ENCODE measurements around the gene LIPG.
"Not testable (repeated sequence)": the region's sequence is repeated elsewhere in the genome, so short reads cannot be mapped to it uniquely, and the experiment has no call there.

LIPG gene

GRCh38 chr18:49520661-49521145 lies 41.2 kb upstream of the LIPG start:
- no peaks in the 10 kb centered on the region for H3K4me1 ChIP-seq (ENCODE audit: insufficient read depth, low read length, poor library complexity, severe bottlenecking)
- no peaks in the 10 kb centered on the region for H3K27me3 ChIP-seq (ENCODE audit: insufficient read depth, low read length, poor library complexity, severe bottlenecking)
- H3K4me2 ChIP-seq (ENCODE audit: low read depth, low read length, poor library complexity, severe bottlenecking) = no peak overlapping the region
- no peak overlapping the region for H3K4me3 ChIP-seq (ENCODE audit: low read length, poor library complexity, severe bottlenecking)
- no peak overlapping the region for H3K9ac ChIP-seq (ENCODE audit: low read depth, low read length, poor library complexity, severe bottlenecking)
- H4K20me1 ChIP-seq (ENCODE audit: insufficient read depth, low read length, poor library complexity, severe bottlenecking) = no peaks in the 10 kb centered on the region
- no peaks in the 10 kb centered on the region for H3K36me3 ChIP-seq (ENCODE audit: insufficient read depth, low read length)
- H2AFZ ChIP-seq (ENCODE audit: low read length) = no peak overlapping the region
- no peaks in the 10 kb centered on the region for H3K79me2 ChIP-seq (ENCODE audit: insufficient read depth, low read length)
- TF ChIP-seq CTCF (conservative IDR thresholded peaks at IDR 0.05; ENCODE audit: low read length) (no peak), EZH2phosphoT487 (IDR thresholded peaks at IDR 0.05; ENCODE audit: borderline replicate concordance) (no peak)
- H3F3A ChIP-seq (ENCODE audit: low read depth) = no peaks in the 10 kb centered on the region
- H3K9me2 ChIP-seq (replicated peaks; ENCODE audit: low read depth, low read length) = no peaks in the 10 kb centered on the region
- no peaks in the 10 kb centered on the region for H3K9me3 ChIP-seq (ENCODE audit: insufficient read depth, low read depth, low read length)

DNA sequence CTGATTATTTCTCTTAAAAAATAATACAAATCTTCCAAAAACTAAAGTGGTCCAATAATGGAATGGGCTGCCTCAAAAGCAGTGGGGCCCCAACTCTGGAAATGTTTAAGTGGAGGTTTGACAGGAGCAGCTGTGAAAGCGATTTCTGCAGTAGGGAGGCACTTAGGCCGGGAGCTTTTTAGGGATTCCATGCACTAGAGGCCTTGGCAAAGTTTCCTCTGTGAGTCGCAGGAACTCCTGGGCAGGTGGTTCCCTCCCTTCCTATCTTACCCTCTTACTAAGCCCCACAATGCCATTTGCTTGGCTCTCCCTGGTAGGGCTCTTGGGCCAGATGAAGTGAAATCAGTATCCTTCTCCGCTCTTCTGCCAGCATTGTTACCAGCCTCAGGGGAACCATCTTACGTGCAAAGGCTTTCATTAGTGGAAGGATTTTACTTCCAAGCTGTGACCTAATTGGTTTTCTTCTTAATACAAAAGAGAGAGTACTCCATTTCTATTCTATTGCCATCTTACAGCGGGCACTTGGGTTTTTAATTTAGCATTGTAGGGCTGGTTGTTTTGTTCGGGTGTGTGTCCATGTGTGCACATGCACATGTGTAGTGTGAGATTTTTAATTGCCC lies 40.5 kb upstream of the LIPG start:
- Histone ChIP-seq H3K27me3 (ENCODE audit: insufficient read depth, low read length, poor library complexity, severe bottlenecking) (no peaks in the 10 kb centered on the region), H3K9me2 (replicated peaks; ENCODE audit: low read depth, low read length) (no peaks in the 10 kb centered on the region), H3K4me2 (ENCODE audit: low read depth, low read length, poor library complexity, severe bottlenecking) (no peak overlapping the region), H3K4me3 (ENCODE audit: low read length, poor library complexity, severe bottlenecking) (no peak overlapping the region), H2AFZ (ENCODE audit: low read length) (no peak overlapping the region), H3K9me3 (ENCODE audit: insufficient read depth, low read depth, low read length) (no peaks in the 10 kb centered on the region), H4K20me1 (ENCODE audit: insufficient read depth, low read length, poor library complexity, severe bottlenecking) (no peaks in the 10 kb centered on the region), H3K9ac (ENCODE audit: low read depth, low read length, poor library complexity, severe bottlenecking) (no peak overlapping the region), H3K36me3 (ENCODE audit: insufficient read depth, low read length) (no peaks in the 10 kb centered on the region), H3K79me2 (ENCODE audit: insufficient read depth, low read length) (no peaks in the 10 kb centered on the region), H3K4me1 (ENCODE audit: insufficient read depth, low read length, poor library complexity, severe bottlenecking) (no peaks in the 10 kb centered on the region), H3F3A (ENCODE audit: low read depth) (no peaks in the 10 kb centered on the region)
- TF ChIP-seq CTCF (conservative IDR thresholded peaks at IDR 0.05; ENCODE audit: low read length) = no peak
- no peak for TF ChIP-seq EZH2phosphoT487 (IDR thresholded peaks at IDR 0.05; ENCODE audit: borderline replicate concordance)

GRCh38 chr18:49523580-49524093 lies 38.2 kb upstream of the LIPG start:
- H3K4me3 ChIP-seq (ENCODE audit: low read length, poor library complexity, severe bottlenecking); H3K9me3 ChIP-seq (ENCODE audit: insufficient read depth, low read depth, low read length); H3K36me3 ChIP-seq (ENCODE audit: insufficient read depth, low read length); H3K9me2 ChIP-seq (replicated peaks; ENCODE audit: low read depth, low read length); H3K4me1 ChIP-seq (ENCODE audit: insufficient read depth, low read length, poor library complexity, severe bottlenecking); H4K20me1 ChIP-seq (ENCODE audit: insufficient read depth, low read length, poor library complexity, severe bottlenecking); H3K79me2 ChIP-seq (ENCODE audit: insufficient read depth, low read length); H2AFZ ChIP-seq (ENCODE audit: low read length); H3K4me2 ChIP-seq (ENCODE audit: low read depth, low read length, poor library complexity, severe bottlenecking); H3F3A ChIP-seq (ENCODE audit: low read depth); H3K9ac ChIP-seq (ENCODE audit: low read depth, low read length, poor library complexity, severe bottlenecking); H3K27me3 ChIP-seq (ENCODE audit: insufficient read depth, low read length, poor library complexity, severe bottlenecking): not testable (repeated sequence)

DNA sequence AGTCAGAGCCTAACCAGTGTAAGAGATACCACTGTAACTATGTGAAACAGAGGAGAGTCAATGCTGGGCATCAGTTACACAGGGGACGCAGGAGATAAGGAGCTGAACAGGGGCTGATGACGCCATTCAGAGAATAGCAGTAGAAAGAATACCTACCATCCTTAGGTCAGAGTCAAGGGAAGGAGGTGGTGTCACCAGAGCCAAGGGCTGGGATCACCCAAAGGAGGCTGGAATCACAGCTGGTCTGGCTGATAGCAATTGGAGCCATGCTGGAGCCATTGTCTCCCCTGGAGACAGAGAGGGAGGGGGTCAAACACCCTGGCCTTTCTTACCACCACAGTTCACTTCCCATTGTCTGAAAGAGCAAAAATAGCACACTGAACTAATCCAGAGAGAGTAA lies 37.5 kb upstream of the LIPG start:
- Histone ChIP-seq H3F3A (ENCODE audit: low read depth) (no peaks in the 10 kb centered on the region), H3K4me1 (ENCODE audit: insufficient read depth, low read length, poor library complexity, severe bottlenecking) (no peaks in the 10 kb centered on the region), H3K27me3 (ENCODE audit: insufficient read depth, low read length, poor library complexity, severe bottlenecking) (no peaks in the 10 kb centered on the region), H2AFZ (ENCODE audit: low read length) (no peak overlapping the region), H3K4me2 (ENCODE audit: low read depth, low read length, poor library complexity, severe bottlenecking) (no peak overlapping the region), H3K9me2 (replicated peaks; ENCODE audit: low read depth, low read length) (no peaks in the 10 kb centered on the region), H4K20me1 (ENCODE audit: insufficient read depth, low read length, poor library complexity, severe bottlenecking) (no peaks in the 10 kb centered on the region), H3K9ac (ENCODE audit: low read depth, low read length, poor library complexity, severe bottlenecking) (no peak overlapping the region), H3K9me3 (ENCODE audit: insufficient read depth, low read depth, low read length) (no peaks in the 10 kb centered on the region), H3K4me3 (ENCODE audit: low read length, poor library complexity, severe bottlenecking) (no peak overlapping the region), H3K36me3 (ENCODE audit: insufficient read depth, low read length) (no peaks in the 10 kb centered on the region), H3K79me2 (ENCODE audit: insufficient read depth, low read length) (no peaks in the 10 kb centered on the region)
- TF ChIP-seq EZH2phosphoT487 (IDR thresholded peaks at IDR 0.05; ENCODE audit: borderline replicate concordance) = no peak
